IMR-90 (cell line): ENCODE data around the gene PARD3. TPM values are rescaled to one million over a fixed set of nuclear protein-coding genes. Genes with fewer than 3 reads are reported as not detected.

ENCODE experiments used
- ATAC-seq: fragments of 200-7000 bp; cut with Tn5 transposase; 2 replicates; pipeline ENCODE4 v1.9.1; 2020; ENCODE audit warnings: low read depth, mild to moderate bottlenecking, moderate library complexity
- BruUV-seq: library from RNA; stranded (reverse); fragments of 400-500 nt; replicated peaks from 2 replicates; lab custom pipeline; 2021; lab: Mats Ljungman, UMichigan
- CTCF ChIA-PET: fragments of 300-600 bp; formaldehyde crosslinking; extraction: SDS; loops from one replicate; lab custom pipeline; 2021; ENCODE audit warnings: antibody characterized with exemption; lab: Yijun Ruan, JAX
- POLR2A ChIA-PET: fragments of 300-600 bp; sonication (Branson Sonifier 250); formaldehyde crosslinking; loops from one replicate; lab custom pipeline; 2022; ENCODE audit warnings: antibody characterized with exemption; ENCODE audit not compliant: unreplicated experiment; lab: Charles Lee
- DNase-seq: peaks from one replicate; pipeline ENCODE4 v3.0.0; 2013
- H2AFZ ChIP-seq: replicated peaks from 2 replicates; pipeline ENCODE3; 2013; ENCODE audit warnings: low read length, mild to moderate bottlenecking; ENCODE audit not compliant: poor library complexity
- H2AK5ac ChIP-seq: 2 replicates; pipeline ENCODE4 v1.6.1; 2013; ENCODE audit warnings: low read depth, low read length, inconsistent platforms
- H2AK9ac ChIP-seq: replicated peaks from 2 replicates; pipeline ENCODE3; 2013; ENCODE audit warnings: mild to moderate bottlenecking, low read depth, low read length, moderate library complexity; ENCODE audit not compliant: poor library complexity
- H2BK120ac ChIP-seq: 2 replicates; pipeline ENCODE4 v1.6.1; 2013; ENCODE audit warnings: low read depth, low read length, inconsistent platforms
- H2BK15ac ChIP-seq: 3 replicates; pipeline ENCODE4 v1.6.1; 2013; ENCODE audit warnings: low read depth, low read length, inconsistent platforms
- H2BK20ac ChIP-seq: 2 replicates; pipeline ENCODE4 v1.6.1; 2013; ENCODE audit warnings: low read depth, mild to moderate bottlenecking, inconsistent platforms, low read length, moderate library complexity
- H2BK5ac ChIP-seq: 2 replicates; pipeline ENCODE4 v1.6.1; 2013; ENCODE audit warnings: mild to moderate bottlenecking, low read depth, low read length, inconsistent platforms; ENCODE audit not compliant: poor library complexity, severe bottlenecking
- H3K14ac ChIP-seq: replicated peaks from 2 replicates; pipeline ENCODE4 v1.6.1; 2013; ENCODE audit warnings: low read depth, low read length, inconsistent platforms
- H3K18ac ChIP-seq: 2 replicates; pipeline ENCODE4 v1.6.1; 2013; ENCODE audit warnings: low read depth, low read length, control low read depth
- H3K23ac ChIP-seq: 2 replicates; pipeline ENCODE4 v1.6.1; 2013; ENCODE audit warnings: low read depth, low read length, inconsistent platforms
- H3K27ac ChIP-seq: 2 replicates; pipeline ENCODE4 v1.5.1; 2013; ENCODE audit warnings: mild to moderate bottlenecking, control low read depth, low read length; ENCODE audit not compliant: insufficient read depth
- H3K27me3 ChIP-seq: 2 replicates; pipeline ENCODE4 v1.6.1; 2013; ENCODE audit warnings: low read length; ENCODE audit not compliant: control insufficient read depth, insufficient read depth
- H3K36me3 ChIP-seq: 2 replicates; pipeline ENCODE4 v1.6.1; 2013; ENCODE audit warnings: low read length, mixed read lengths; ENCODE audit not compliant: control insufficient read depth, insufficient read depth
- H3K4ac ChIP-seq: 2 replicates; pipeline ENCODE4 v1.6.1; 2013; ENCODE audit warnings: low read depth, low read length, inconsistent platforms
- H3K4me1 ChIP-seq: 2 replicates; pipeline ENCODE4 v1.6.1; 2013; ENCODE audit warnings: low read length, mixed read lengths; ENCODE audit not compliant: control insufficient read depth, insufficient read depth
- H3K4me2 ChIP-seq: 2 replicates; pipeline ENCODE4 v1.6.1; 2013; ENCODE audit warnings: low read depth, mild to moderate bottlenecking, control low read depth, low read length, moderate library complexity
- H3K4me3 ChIP-seq: 2 replicates; pipeline ENCODE4 v1.5.1; 2013; ENCODE audit warnings: low read depth, mild to moderate bottlenecking, control low read depth, low read length, moderate library complexity; ENCODE audit not compliant: insufficient read depth
- H3K56ac ChIP-seq: 2 replicates; pipeline ENCODE4 v1.6.1; 2013; ENCODE audit warnings: low read length, inconsistent platforms; ENCODE audit not compliant: insufficient read depth; ENCODE audit errors: extremely low read depth
- H3K79me1 ChIP-seq, 2 experiments: 2 replicates each; pipeline ENCODE4 v1.6.1; 2013; ENCODE audit warnings: low read length in 2 of 2, inconsistent platforms in 1 of 2, low read depth in 1 of 2
- H3K9ac ChIP-seq: 2 replicates; pipeline ENCODE4 v1.6.1; 2013; ENCODE audit warnings: low read depth, low read length, control low read depth
- H3K9me1 ChIP-seq: 2 replicates; pipeline ENCODE4 v1.6.1; 2013; ENCODE audit warnings: low read length, inconsistent platforms; ENCODE audit not compliant: insufficient read depth
- H3K9me3 ChIP-seq: 2 replicates; pipeline ENCODE4 v1.6.1; 2013; ENCODE audit warnings: low read length; ENCODE audit not compliant: control insufficient read depth, insufficient read depth
- H4K20me1 ChIP-seq: 2 replicates; pipeline ENCODE4 v1.6.1; 2013; ENCODE audit warnings: low read length, inconsistent platforms; ENCODE audit not compliant: insufficient read depth
- H4K5ac ChIP-seq: 2 replicates; pipeline ENCODE4 v1.6.1; 2013; ENCODE audit warnings: mild to moderate bottlenecking, low read depth, low read length, control low read depth
- H4K8ac ChIP-seq, 2 experiments: 2 replicates each; pipeline ENCODE4 v1.6.1; 2013; ENCODE audit warnings: low read depth in 2 of 2, low read length in 2 of 2, control low read depth in 1 of 2, inconsistent platforms in 1 of 2
- H4K91ac ChIP-seq: 2 replicates; pipeline ENCODE4 v1.6.1; 2013; ENCODE audit warnings: low read depth, low read length, inconsistent platforms; ENCODE audit not compliant: insufficient read depth
- BHLHE40 ChIP-seq: fragments of 150-350 bp; IDR thresholded peaks from 2 replicates; pipeline ENCODE4 v1.6.1; 2016; ENCODE audit warnings: mild to moderate bottlenecking, low read depth, low read length
- CEBPB ChIP-seq: IDR thresholded peaks from 2 replicates; pipeline ENCODE4 v1.6.1; 2012; ENCODE audit warnings: low read depth, low read length, improper control_type of control experiment
- FOS ChIP-seq: fragments of 150-350 bp; IDR thresholded peaks from 2 replicates; pipeline ENCODE4 v1.6.1; 2016; ENCODE audit warnings: low read depth, low read length
- MAFK ChIP-seq: IDR thresholded peaks from 2 replicates; pipeline ENCODE4 v1.6.1; 2012; ENCODE audit warnings: low read depth, low read length, improper control_type of control experiment
- MAZ ChIP-seq: IDR thresholded peaks from 2 replicates; pipeline ENCODE4 v1.6.1; 2012; ENCODE audit warnings: low read depth, mild to moderate bottlenecking, low read length, improper control_type of control experiment, moderate library complexity, borderline replicate concordance
- MXI1 ChIP-seq: IDR thresholded peaks from 2 replicates; pipeline ENCODE4 v1.6.1; 2012; ENCODE audit warnings: low read depth, mild to moderate bottlenecking, low read length, moderate library complexity, borderline replicate concordance
- NFE2L2 ChIP-seq: fragments of 150-350 bp; IDR thresholded peaks from 2 replicates; pipeline ENCODE4 v1.6.1; 2016; ENCODE audit warnings: low read depth, mild to moderate bottlenecking, low read length
- POLR2A ChIP-seq: IDR thresholded peaks from 2 replicates; pipeline ENCODE4 v1.6.1; 2012; ENCODE audit warnings: mild to moderate bottlenecking, low read depth, low read length
- RAD21 ChIP-seq: IDR thresholded peaks from 2 replicates; pipeline ENCODE4 v1.6.1; 2012; ENCODE audit warnings: low read length, improper control_type of control experiment
- RCOR1 ChIP-seq: IDR thresholded peaks from 2 replicates; pipeline ENCODE4 v1.6.1; 2012; ENCODE audit warnings: mild to moderate bottlenecking, low read length, improper control_type of control experiment; ENCODE audit not compliant: insufficient replicate concordance
- RFX5 ChIP-seq: IDR thresholded peaks from 2 replicates; pipeline ENCODE4 v1.8.0; 2012; ENCODE audit warnings: low read depth, mild to moderate bottlenecking, low read length, moderate library complexity
- WGBS, 2 experiments: methylation state at CpG; one replicate each; pipeline versions ENCODE4 v1.1.5 to v1.1.7; 2013; ENCODE audit warnings: missing lambda C conversion rate in 2 of 2; ENCODE audit not compliant: insufficient read length in 1 of 2; ENCODE audit errors: extremely low coverage in 2 of 2; 5-methylcytosine and 5-hydroxymethylcytosine counted together
- dilution Hi-C: fragments of 300-500 bp; cut with HindIII; formaldehyde crosslinking; loops from one replicate; pipeline ENCODE4 v1.14.3; 2018; ENCODE audit warnings: low sequenced_read_pairs; ENCODE audit not compliant: unreplicated experiment
- in situ Hi-C: fragments of 300-500 bp; cut with MboI; formaldehyde crosslinking; loops from 3 replicates; pipeline ENCODE4 v1.14.3; 2019; ENCODE audit warnings: low sequenced_read_pairs, inconsistent platforms, mixed read lengths
- intact Hi-C: fragments of 100-400 bp; cut with micrococcal nuclease; formaldehyde crosslinking; loops from 2 replicates; pipeline ENCODE4 v1.10.0; 2022
- polyA plus RNA-seq, 3 experiments: library from polyadenylated mRNA; depleted of rRNA; stranded (reverse); fragments of >200 nt; gene quantifications; 2 replicates each; pipeline ENCODE4 v1.2.3, GENCODE V29; 2012; ENCODE audit warnings: low replicate concordance in 1 of 3
- total RNA-seq: library from RNA; depleted of rRNA; stranded (reverse); fragments of >200 nt; gene quantifications from 2 replicates; pipeline ENCODE4 v1.2.3, GENCODE V29; 2012
- TF ChIP-seq, protein P1 (sequence below): fragments of 150-350 bp; IDR thresholded peaks from 2 replicates; pipeline ENCODE4 v1.6.1; 2016; ENCODE audit warnings: low read depth, mild to moderate bottlenecking, low read length, moderate library complexity, borderline replicate concordance
- TF ChIP-seq, protein P2 (sequence below): conservative IDR thresholded peaks from 2 replicates; pipeline ENCODE4 v1.5.1; 2012; ENCODE audit warnings: mild to moderate bottlenecking, low read depth, low read length, improper control_type of control experiment
- TF ChIP-seq, protein P3 (sequence below): fragments of 150-350 bp; IDR thresholded peaks from 2 replicates; pipeline ENCODE4 v1.6.1; 2017; ENCODE audit warnings: mild to moderate bottlenecking, antibody characterized with exemption, low read length, low read depth

PARD3 gene
- total and polyA plus RNA-seq, 2 of the 4 experiments (the other 2 are of a cell fraction): 14.6 to 37.5 TPM

- TF ChIP-seq RFX5 (no peak), MAFK (no peak), NFE2L2 (no peak), BHLHE40 (no peak), MAZ (no peak), RAD21 (no peak), FOS (no peak), MXI1 (no peak), POLR2A (no peak), CEBPB (no peak), RCOR1 (no peak)
- TF ChIP-seq, protein P1, sequence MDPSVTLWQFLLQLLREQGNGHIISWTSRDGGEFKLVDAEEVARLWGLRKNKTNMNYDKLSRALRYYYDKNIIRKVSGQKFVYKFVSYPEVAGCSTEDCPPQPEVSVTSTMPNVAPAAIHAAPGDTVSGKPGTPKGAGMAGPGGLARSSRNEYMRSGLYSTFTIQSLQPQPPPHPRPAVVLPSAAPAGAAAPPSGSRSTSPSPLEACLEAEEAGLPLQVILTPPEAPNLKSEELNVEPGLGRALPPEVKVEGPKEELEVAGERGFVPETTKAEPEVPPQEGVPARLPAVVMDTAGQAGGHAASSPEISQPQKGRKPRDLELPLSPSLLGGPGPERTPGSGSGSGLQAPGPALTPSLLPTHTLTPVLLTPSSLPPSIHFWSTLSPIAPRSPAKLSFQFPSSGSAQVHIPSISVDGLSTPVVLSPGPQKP: no peak
- TF ChIP-seq, protein P2, sequence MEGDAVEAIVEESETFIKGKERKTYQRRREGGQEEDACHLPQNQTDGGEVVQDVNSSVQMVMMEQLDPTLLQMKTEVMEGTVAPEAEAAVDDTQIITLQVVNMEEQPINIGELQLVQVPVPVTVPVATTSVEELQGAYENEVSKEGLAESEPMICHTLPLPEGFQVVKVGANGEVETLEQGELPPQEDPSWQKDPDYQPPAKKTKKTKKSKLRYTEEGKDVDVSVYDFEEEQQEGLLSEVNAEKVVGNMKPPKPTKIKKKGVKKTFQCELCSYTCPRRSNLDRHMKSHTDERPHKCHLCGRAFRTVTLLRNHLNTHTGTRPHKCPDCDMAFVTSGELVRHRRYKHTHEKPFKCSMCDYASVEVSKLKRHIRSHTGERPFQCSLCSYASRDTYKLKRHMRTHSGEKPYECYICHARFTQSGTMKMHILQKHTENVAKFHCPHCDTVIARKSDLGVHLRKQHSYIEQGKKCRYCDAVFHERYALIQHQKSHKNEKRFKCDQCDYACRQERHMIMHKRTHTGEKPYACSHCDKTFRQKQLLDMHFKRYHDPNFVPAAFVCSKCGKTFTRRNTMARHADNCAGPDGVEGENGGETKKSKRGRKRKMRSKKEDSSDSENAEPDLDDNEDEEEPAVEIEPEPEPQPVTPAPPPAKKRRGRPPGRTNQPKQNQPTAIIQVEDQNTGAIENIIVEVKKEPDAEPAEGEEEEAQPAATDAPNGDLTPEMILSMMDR: no peak
- TF ChIP-seq, protein P3, sequence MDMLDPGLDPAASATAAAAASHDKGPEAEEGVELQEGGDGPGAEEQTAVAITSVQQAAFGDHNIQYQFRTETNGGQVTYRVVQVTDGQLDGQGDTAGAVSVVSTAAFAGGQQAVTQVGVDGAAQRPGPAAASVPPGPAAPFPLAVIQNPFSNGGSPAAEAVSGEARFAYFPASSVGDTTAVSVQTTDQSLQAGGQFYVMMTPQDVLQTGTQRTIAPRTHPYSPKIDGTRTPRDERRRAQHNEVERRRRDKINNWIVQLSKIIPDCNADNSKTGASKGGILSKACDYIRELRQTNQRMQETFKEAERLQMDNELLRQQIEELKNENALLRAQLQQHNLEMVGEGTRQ: no peak
- no peak overlapping the region for H2BK15ac ChIP-seq
- ChIA-PET POLR2A (interaction anchor here (0.6 kb wide), 1 partner anchor 1245 kb away, joined by 3 read pairs; no protein-coding TSS in a partner anchor), CTCF (interaction anchor here (0.6 kb wide), 1 partner anchor 114 kb away, joined by 3 read pairs; no protein-coding TSS in a partner anchor)
- H3K4me1 ChIP-seq: no peaks in the 10 kb centered on the region; the same call in none of the 2 replicates
- H2BK120ac ChIP-seq: no peak overlapping the region
- H3K79me1 ChIP-seq: no peaks in the 10 kb centered on the region
- H3K36me3 ChIP-seq: no peaks in the 10 kb centered on the region
- H3K18ac ChIP-seq: no peak overlapping the region
- no peak overlapping the region for H3K4me2 ChIP-seq
- DNase-seq (no peak), ATAC-seq (no peak)
- no peak overlapping the region for H3K27ac ChIP-seq
- no peaks in the 10 kb centered on the region for H3K9me3 ChIP-seq
- H3K9ac ChIP-seq: no peak overlapping the region
- no peaks in the 10 kb centered on the region for H3K27me3 ChIP-seq
- H3K9me1 ChIP-seq: no peaks in the 10 kb centered on the region; the same call in 1 of the 2 replicates
- no peak overlapping the region for H4K8ac ChIP-seq
- in situ Hi-C loops (loop anchor here (25.0 kb wide), 1 partner anchor 782 kb away; the partner anchor contains the start of gene NRP1), dilution Hi-C loops (no loop called here), intact Hi-C loops (loop anchor here (5.0 kb wide), 1 partner anchor 518 kb away; no protein-coding TSS in a partner anchor)
- H3K56ac ChIP-seq: no peak overlapping the region
- H2AK5ac ChIP-seq: no peak overlapping the region
- H2AK9ac ChIP-seq: no peak overlapping the region
- no peak overlapping the region for H3K14ac ChIP-seq
- H2AFZ ChIP-seq: no peak overlapping the region
- H3K23ac ChIP-seq: no peak overlapping the region
- no TSS peak for BruUV-seq
- 100% methylated on average over 13 of the region's 25 CpGs; no CpG with 5 or more reads in 1 of the 2 experiments for WGBS, 2 experiments
- no peak overlapping the region for H3K4me3 ChIP-seq
- H3K4ac ChIP-seq: no peak overlapping the region
- H4K20me1 ChIP-seq: no peaks in the 10 kb centered on the region
- H4K91ac ChIP-seq: no peak overlapping the region
- H2BK5ac ChIP-seq: no peak overlapping the region
- no peak overlapping the region for H2BK20ac ChIP-seq
- no peak overlapping the region for H4K5ac ChIP-seq
Observed at GRCh38 chr10:34119456-34119855, 695.6 kb downstream of the PARD3 start.
